Colonic mucosa (tissue), 4 donors: ENCODE results near the gene FTO. TPM values are rescaled to one million over a fixed set of nuclear protein-coding genes. Genes with fewer than 3 reads are reported as not detected.

Source experiments
- DNase-seq: peaks from one replicate; pipeline ENCODE4 v3.0.0-alpha.2; 2020
- H3K27ac ChIP-seq: fragments of 200-600 bp; one replicate; pipeline ENCODE4 v1.8.0; 2021
- H3K27me3 ChIP-seq: fragments of 200-600 bp; one replicate; pipeline ENCODE4 v1.8.0; 2021
- H3K36me3 ChIP-seq: fragments of 200-600 bp; one replicate; pipeline ENCODE4 v1.8.0; 2021
- H3K4me1 ChIP-seq: fragments of 200-600 bp; one replicate; pipeline ENCODE4 v1.8.0; 2021; ENCODE audit warnings: mild to moderate bottlenecking
- H3K4me3 ChIP-seq: fragments of 200-600 bp; one replicate; pipeline ENCODE4 v1.8.0; 2021
- H3K9ac ChIP-seq, 2 donors: one replicate each; pipeline ENCODE4 v1.7.0; 2013; ENCODE audit warnings: control low read depth in 2 of 2, low read depth in 2 of 2, low read length in 2 of 2
- H3K9me3 ChIP-seq: fragments of 200-600 bp; one replicate; pipeline ENCODE4 v1.8.0; 2021
- CTCF ChIP-seq: fragments of 200-600 bp; IDR thresholded peaks from one replicate; pipeline ENCODE4 v1.8.0; 2022; ENCODE audit warnings: antibody characterized with exemption, mild to moderate bottlenecking
- intact Hi-C: fragments of 100-400 bp; cut with DNase I; formaldehyde crosslinking; loops from one replicate; pipeline ENCODE4 v1.14.1; 2022
- total RNA-seq, 2 donors: library from RNA; stranded (reverse); fragmentation: NEBNext Ultra II Directional in 1 of 2; extraction: Animal tissue kit (Norgen Biotek cat#: 25700) in 1 of 2; gene quantifications; one replicate each; pipeline ENCODE4 v1.2.1, GENCODE V29; 2021
- donor health status: healthy.
- donor health status: DM: no; HTN: no; CAD: no.
- donor health status: DM: no; HTN: no; CAD: no.

The FTO gene
- total RNA-seq, 2 donors from 2014 or later, result 38.3 to 39.2 TPM

DNA sequence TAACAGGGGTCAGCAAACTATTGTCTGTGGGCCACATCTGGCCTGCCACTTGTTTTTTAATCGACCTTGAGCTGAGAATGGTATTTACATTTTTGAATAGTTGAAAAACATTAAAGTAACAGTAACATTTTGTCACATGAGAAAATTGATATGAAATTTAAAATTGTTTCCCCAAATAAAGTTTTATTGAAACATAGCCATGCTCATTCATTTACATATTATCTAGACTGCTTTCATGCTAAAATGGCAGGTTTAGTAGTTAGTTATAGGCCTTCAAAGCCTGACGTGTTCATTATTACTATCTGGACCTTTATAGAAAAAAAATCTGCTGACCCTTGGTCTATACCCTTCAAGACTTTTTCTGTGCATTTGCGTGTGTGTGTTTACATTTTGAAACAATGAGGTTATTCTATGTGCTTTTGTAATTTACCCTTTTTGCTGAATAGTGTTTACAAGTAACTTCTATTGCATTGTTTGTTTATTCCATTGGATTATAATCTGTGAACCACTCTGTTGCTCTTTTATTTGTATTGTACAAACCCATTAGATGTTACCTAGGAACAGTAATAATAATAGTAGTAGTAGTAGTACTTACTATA, 37.1 kb downstream of the FTO start:
- Histone ChIP-seq H3K9me3 (no peaks in the 10 kb centered on the region), H3K27ac (no peak overlapping the region), H3K36me3 (no peaks in the 10 kb centered on the region), H3K9ac (no peak overlapping the region), H3K4me3 (no peak overlapping the region), H3K4me1 (peaks cover 8% of the 10 kb centered on the region), H3K27me3 (no peaks in the 10 kb centered on the region)
- no peak for DNase-seq
- no peak for TF ChIP-seq CTCF
- intact Hi-C loops, result no loop called here

DNA sequence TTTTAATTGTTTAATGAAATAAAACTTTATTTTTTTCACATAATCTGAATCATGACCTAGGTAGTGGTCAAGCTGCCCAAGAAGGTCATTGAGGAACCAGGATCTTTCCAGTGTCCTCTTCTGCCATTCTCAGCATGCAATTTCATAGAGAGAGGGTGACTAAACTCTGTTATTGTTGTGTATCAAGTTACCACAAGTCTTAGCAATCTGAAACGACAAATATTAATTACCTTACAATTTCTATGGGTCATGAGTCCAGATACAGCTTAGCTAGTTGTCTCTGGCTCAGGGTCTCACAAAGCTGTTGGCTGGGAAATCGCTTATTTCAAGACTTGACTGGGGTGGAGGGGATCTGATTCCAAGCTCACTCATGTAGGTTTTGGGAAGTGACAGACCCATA, 37.6 kb downstream of the FTO start:
- Histone ChIP-seq H3K9me3 (no peaks in the 10 kb centered on the region), H3K9ac (no peak overlapping the region), H3K4me1 (peaks cover 8% of the 10 kb centered on the region), H3K36me3 (no peaks in the 10 kb centered on the region), H3K27ac (no peak overlapping the region), H3K27me3 (no peaks in the 10 kb centered on the region), H3K4me3 (no peak overlapping the region)
- no peak for DNase-seq
- TF ChIP-seq CTCF, result no peak
- intact Hi-C loops, result no loop called here

DNA sequence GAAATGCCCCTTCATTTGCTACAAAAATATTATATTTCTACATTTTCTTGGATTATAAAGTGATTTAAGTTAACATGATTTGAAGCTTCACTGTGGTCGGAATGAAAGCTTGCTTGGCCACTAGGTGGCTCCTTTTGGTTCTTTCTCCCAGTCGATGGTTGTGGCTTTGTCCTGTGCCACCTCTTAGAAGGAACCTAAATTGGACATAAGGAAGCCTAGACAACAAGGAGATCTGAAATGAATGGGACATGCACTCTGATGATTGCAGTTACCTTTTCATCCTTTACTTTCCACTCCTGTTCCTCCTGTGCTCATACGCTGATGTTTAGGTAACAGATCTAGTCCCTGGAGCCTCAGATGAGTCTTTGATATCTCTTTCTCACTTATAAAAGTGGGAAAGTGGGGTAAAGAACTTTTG, 39.2 kb downstream of the FTO start:
- intact Hi-C loops, result no loop called here
- peaks cover 8% of the 10 kb centered on the region for H3K4me1 ChIP-seq
- TF ChIP-seq CTCF, result peak; percentile 39
- H3K36me3 ChIP-seq, result no peaks in the 10 kb centered on the region
- DNase-seq, result no peak
- H3K9me3 ChIP-seq, result no peaks in the 10 kb centered on the region
- H3K9ac ChIP-seq, result no peak overlapping the region
- H3K4me3 ChIP-seq, result no peak overlapping the region
- H3K27me3 ChIP-seq, result no peaks in the 10 kb centered on the region
- no peak overlapping the region for H3K27ac ChIP-seq

- intact Hi-C loops, result no loop called here
- Histone ChIP-seq H3K9me3 (no peaks in the 10 kb centered on the region), H3K4me3 (no peak overlapping the region), H3K4me1 (peaks cover 8% of the 10 kb centered on the region), H3K27me3 (no peaks in the 10 kb centered on the region), H3K27ac (no peak overlapping the region), H3K36me3 (no peaks in the 10 kb centered on the region), H3K9ac (no peak overlapping the region)
- DNase-seq, result no peak
- no peak for TF ChIP-seq CTCF
These were observed 40.5 kb downstream of the FTO start for GRCh38 chr16:53744449-53744848.

DNA sequence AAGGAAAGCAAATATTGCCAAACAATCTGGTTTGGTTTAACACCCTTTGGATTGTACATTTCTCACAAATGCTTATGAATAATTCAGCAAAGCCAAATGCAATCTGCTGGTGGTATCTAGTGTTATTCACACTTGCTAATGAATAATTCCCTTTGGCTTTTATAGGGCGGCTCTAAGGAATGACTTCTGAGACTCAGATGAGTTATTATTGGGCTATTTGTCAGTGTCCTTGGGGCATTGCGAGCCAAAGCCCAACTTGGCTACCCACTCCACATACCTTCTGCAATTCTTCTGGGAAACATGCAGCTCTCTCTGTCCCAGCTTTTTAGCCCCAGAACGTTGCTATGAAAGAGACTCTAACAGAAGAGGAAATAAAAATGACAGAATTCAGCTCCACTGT, 41.1 kb downstream of the FTO start:
- no peak for DNase-seq
- Histone ChIP-seq H3K27me3 (no peaks in the 10 kb centered on the region), H3K36me3 (no peaks in the 10 kb centered on the region), H3K4me3 (no peak overlapping the region), H3K9me3 (no peaks in the 10 kb centered on the region), H3K9ac (no peak overlapping the region), H3K4me1 (peaks cover 8% of the 10 kb centered on the region), H3K27ac (no peak overlapping the region)
- no peak for TF ChIP-seq CTCF
- intact Hi-C loops, result no loop called here
